ENCODE measurements around the gene STUB1.

STUB1 gene

GRCh38 chr16:679814-680624 lies at the start of gene STUB1:
Gene STUB1, plus strand, starts transcription at chr16:680410. Its CDS starts 116 bp downstream, at chr16:680526.
- H3K27ac ChIP-seq, result peak within 1 kb of the TSS; percentile 91
- TF ChIP-seq CTCF (conservative IDR thresholded peaks at IDR 0.05), result no peak

- TF ChIP-seq CTCF (conservative IDR thresholded peaks at IDR 0.05), result no peak
- H3K27ac ChIP-seq, result no peak within 1 kb of the TSS
Observed at GRCh38 chr16:630815-631405, 49.3 kb upstream of the STUB1 start, which contains the start of gene WFIKKN1. Gene WFIKKN1, plus strand, starts transcription at chr16:630985. Its CDS starts 269 bp downstream, at chr16:631254.

- H3K27ac ChIP-seq, result no peak overlapping the region
- no peak for TF ChIP-seq CTCF (conservative IDR thresholded peaks at IDR 0.05)
Observed at GRCh38 chr16:631808-632358, 48.3 kb upstream of the STUB1 start.

- TF ChIP-seq CTCF (conservative IDR thresholded peaks at IDR 0.05), result no peak
Observed at GRCh38 chr16:632486-633335, 47.5 kb upstream of the STUB1 start.

GRCh38 chr16:633336-634050 lies 46.7 kb upstream of the STUB1 start:
- no peak for TF ChIP-seq CTCF (conservative IDR thresholded peaks at IDR 0.05)
- H3K27ac ChIP-seq, result no peak overlapping the region

More at GRCh38 chr16:632486-633335, 47.5 kb upstream of the STUB1 start:
- H3K27ac ChIP-seq, result no peak overlapping the region

- no peak overlapping the region for H3K27ac ChIP-seq
- no peak for TF ChIP-seq CTCF (conservative IDR thresholded peaks at IDR 0.05)
Observed at GRCh38 chr16:634051-634670, 46.0 kb upstream of the STUB1 start.

All from VCaP (cell line).